NK-92 (cell line): ENCODE data around the gene DSCAM.

Experiments used
- DNase-seq: peaks from one replicate; lab custom pipeline; 2025; ENCODE audit not compliant: unreplicated experiment; lab: John Stamatoyannopoulos, UW

Gene DSCAM

DNA sequence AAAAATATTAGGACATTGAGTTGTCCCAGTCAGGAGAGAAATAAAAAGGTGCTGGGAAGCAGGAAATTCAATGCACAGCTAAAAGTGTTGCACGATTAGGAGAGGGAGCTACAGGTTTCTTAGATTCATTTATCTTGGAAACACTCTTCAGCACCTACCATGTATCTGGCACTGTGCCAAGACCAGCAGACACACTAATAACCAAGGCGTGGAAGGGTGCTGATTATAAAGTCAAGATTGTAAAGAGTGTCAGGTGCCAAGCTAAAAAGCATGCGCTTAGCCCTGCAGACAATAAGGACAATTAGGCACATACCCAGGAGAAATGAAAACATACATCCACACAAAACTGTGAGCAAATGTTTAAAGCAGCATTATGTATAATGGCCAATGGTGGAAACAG, 129.9 kb downstream of the DSCAM start:
- no peak for DNase-seq

DNA sequence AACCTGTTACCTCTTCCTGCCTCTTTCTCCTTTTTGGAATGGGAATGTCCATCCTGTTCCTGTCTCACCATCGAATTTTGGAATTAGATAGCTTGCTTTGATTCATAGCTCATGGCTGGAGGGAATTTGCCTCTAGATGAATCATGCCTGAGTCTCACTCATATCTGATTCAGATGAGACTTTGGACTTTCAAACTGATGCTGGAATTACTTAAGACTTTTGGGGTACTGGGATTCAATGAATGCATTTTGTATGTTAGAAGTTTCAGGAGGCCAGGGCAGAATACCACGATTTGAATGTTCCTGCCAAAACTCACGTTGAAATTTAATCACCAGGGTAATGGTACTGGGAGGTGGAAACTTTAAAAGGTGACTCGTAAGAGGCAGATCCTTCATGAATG, 132.4 kb downstream of the DSCAM start:
- no peak for DNase-seq

DNA sequence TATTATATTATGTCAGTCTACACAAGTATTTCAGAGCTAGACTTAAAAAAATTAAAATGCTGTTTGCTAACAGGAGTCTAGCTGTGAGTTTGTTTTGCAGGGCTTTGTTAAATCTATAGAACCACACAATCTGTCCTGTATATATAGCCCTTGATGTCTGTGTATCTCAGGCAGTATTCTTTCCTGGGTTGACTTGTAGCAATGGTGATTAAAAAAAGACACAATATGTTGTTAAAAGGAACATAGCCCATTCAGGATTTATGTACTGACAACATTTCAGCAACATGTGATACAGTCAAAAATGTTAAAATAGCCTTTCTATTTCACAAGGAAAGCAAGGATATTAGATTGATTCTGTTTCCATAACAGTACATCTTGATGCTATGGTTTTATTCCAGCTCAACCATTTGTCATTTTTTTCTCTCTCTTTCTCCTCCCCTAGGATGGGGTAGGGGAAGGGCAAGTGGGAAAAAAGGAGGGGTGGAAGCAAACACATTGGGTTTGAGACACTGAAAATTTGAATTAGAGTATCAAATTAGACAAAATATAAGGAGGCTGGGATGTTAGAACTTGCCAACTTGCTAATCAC, 139.2 kb downstream of the DSCAM start:
- no peak for DNase-seq

DNA sequence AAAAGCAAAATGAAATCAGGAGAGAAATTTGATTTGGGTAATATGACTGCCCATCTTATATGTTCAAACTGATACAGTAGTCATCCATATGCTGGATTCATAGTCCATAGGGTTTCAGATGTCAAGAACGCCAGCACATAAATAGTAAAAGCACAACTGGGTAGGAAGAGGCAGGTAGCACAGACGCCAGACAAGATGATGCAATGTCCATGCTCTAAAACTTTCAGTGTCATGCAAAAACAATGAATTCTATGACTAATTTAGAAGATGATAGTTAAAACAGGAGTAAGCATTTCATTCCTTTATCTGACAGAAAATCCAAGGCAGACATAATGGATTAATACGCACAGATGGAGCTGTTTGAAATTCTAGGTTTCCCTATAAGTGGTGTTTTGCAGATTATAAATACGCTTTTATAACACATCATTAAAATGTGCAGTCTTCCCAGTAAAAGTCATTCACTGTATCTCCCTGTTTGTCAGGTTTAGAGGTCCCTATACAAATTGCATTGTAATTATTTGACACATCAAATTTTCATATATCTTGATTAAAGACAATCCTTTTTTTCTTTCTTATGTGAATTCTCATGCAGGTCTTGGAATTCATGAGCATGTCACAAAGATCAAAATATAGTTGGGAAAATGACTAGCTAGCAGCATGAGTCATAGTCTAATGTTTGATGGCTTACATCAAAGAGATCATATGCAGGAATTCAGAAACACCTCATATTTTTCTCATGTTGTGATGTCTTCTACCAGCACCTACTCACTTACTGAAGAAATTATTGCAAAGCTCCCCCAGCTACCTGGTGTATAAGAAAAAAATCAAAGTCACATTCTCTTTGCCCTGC, 139.9 kb downstream of the DSCAM start:
- DNase-seq, result no peak

DNA sequence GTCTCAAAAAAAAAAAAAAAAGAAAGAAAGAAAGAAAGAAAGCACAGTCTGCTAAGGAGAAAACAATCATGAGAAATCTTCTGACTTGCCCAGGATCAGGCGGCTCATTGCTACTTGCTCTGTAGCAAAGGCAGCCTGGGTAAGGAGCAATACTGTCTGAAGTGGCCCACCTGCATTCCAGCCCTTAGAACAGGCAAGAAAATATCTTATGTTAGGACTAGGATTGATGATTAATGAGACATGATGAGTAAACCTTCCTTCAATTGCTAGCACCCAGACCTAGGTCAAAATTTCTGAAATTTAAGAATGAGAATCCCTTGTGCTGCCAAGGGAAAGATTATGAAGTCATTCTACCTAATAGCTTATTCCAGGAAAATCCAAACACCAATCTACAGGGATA, 140.8 kb downstream of the DSCAM start:
- no peak for DNase-seq

DNA sequence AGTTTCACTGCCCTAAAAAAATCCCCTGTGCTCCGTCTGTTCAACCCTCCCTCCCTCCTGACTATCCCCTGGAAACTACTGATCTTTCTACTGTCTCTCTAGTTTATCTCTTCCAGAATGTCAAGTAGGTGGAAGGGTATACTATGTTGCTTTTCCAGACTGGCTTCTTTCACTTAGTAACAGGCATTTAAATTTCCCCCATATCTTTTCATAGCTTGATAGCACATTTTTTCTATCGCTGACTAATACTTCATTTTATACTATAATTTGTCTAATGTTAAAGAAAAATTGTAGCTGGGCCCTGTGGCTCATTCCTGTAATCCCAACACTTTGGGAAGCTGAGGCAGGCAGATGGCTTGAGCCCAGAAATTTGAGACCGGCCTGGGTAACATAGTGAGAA, 142.8 kb downstream of the DSCAM start:
- no peak for DNase-seq

DNA sequence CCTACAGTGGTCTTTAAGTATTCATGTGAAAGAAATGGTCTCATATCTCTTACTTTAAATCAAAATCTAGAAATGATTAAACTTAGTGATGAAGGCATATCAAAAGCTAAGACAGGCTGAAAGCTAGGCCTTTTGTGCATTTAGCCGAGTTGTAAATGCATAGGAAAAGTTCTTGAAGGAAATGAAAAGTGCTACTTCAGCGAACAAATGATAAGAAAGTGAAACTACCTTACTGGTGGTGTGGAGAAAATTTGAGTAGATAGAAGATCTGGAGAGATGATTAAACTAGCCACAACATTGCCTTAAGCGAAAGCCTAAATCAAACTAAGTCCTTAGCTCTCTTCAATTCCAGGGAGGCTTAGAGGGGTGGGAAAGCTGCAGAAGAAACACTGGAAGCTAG, 147.6 kb downstream of the DSCAM start:
- no peak for DNase-seq

DNA sequence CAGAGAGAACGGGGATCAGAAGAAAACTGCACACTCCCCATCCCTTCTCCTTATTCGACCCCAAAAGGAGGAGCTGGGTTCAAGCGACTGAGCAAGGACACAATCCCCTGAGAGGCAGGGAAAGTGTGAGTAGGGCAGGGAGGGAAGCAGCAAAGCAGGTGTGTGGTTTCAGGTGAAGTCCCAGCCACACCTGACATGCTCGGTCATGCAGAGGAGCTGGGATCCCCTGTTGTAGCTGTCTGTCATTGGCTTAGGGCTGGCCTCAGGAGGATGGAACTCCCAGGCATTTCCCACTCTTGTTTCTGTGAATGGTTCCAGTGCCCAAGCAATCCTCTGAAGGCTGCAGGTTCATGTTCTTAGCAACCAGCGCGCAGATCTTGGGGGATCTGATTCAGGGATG, 150.7 kb downstream of the DSCAM start:
- DNase-seq, result no peak

DNA sequence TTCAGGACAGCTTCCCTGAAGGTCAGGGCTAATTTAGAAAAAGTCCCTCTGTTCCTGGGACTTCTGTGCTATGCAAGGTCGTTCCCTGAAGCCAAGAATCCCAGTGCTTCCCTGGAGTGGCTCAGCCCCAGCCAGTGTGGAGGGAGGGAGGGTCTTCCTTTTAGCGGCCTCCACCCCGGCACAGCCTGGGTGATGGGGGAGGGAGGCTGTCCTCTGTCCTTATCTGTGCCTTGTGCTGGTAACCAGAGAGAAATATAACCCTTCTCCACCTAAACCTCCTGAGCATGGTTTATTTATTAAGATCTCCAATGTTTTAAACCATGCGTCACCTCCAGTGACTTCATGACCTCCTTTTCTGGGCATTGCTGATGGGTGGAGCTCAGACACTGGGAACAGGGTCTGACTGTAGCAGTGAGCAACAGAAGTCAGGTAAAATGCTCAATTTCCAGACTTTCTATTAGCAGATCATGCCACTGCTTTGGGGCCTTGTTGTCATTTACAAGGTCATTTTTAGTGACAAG, 157.1 kb downstream of the DSCAM start:
- no peak for DNase-seq

DNA sequence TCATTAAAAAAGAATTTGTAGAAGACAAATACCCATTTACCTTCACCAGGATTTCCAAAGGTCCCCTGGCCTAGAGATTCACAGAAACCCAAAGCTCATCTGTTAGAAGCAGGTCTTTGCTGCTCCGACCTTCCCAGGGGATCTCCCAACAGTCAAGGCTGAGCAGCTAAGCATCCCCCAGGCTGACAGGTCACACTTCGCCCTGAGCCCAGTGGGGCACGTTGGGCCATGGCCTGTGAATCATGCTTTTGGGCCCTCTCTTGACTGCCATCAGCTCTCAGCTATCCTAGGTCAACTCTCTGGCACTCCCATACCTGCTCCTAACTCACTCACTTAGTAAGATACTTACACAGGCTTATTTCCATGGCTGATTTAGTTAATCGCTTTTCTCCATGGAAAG, 157.7 kb downstream of the DSCAM start:
- no peak for DNase-seq

DNA sequence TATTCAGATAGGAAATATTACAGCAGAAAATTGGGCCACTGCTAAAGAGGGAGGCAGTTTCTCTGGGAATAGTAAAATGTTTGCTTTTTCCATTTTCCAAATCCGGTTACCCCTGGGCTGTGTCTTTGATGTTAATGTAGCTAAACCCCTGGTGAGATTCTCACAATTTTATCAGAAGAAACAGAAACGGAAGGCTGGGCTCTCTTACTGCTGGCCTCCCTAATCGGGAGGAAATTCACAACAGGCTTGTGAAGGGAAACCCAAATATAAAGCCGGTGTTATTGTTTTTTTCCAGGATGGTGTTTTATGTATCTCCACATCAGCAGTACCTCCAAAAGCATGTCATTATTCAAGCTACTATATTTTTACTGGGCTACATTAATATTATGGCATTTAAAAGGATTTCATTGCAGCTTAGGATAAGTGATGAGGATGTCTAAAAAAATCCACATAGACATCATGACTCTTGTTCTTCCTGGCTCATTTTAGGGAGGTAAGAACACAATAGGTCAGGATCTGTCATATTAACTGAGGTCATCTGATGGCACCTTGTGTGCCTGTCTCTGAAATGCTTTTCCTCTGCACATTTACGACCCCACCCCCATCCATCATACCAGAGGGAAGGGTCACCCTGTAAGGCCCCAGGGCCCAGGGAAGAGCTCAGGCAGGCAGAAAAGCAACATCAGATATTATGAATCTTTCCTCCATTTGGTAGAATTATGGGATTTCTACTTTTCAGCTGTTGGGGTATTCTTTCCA, 158.7 kb downstream of the DSCAM start:
- DNase-seq, result no peak

DNA sequence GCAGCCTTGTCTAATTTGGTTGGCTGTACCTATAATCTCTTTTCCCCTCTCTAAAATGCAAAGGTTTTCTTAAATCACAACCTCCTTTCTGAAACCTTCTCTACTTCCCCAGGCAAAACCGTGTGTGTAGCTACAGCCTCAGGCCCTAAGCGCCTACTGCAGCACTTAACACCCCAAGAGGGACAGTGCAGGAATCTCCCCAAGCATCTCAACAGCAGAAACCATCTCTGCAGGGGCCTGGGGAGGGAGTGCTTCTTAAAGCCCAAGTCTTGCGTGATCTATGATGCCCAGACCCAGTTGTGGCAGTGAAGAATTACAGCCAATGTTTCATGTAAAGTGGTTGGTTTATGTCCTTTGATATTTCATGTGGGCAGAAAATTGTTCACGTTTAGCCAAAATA, 159.3 kb downstream of the DSCAM start:
- DNase-seq, result no peak

DNA sequence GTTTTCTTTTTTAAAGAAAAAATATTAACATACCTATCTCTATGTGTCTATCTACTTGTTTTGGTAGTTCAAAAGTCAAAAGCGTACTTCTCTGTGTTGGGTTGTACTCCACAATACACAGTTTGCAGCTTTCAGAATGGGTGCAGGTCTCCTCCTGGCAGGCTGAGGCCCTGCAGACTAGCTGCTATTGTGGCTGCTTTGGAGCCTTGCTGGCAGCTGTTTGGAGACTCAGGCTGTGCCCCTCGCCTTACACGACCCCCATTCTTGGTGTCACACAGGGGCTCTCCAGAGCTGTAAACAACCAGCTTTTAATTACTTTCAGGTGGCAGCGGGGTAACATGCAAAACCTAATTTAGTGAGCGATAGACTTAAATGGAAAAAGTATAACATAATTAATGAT, 160.4 kb downstream of the DSCAM start:
- no peak for DNase-seq

DNA sequence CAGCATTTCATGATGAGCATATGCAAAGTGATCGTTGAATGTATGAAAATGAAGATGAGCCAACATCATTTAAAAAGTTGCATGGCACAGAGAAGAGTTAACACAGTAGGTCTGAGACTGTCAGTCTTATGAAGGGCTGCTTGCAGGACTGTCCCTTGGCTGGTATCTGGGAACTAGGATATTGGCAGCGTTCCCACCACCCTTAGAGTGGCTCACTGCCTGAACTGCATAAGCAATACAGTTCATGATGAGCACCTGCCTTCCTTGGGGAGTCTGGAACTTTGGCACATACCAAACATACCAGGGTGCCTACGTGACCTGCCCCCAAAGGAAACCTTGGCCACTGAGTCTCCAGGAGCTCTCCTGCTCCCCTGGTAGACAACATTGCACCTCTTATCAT, 161.8 kb downstream of the DSCAM start:
- DNase-seq, result no peak

DNA sequence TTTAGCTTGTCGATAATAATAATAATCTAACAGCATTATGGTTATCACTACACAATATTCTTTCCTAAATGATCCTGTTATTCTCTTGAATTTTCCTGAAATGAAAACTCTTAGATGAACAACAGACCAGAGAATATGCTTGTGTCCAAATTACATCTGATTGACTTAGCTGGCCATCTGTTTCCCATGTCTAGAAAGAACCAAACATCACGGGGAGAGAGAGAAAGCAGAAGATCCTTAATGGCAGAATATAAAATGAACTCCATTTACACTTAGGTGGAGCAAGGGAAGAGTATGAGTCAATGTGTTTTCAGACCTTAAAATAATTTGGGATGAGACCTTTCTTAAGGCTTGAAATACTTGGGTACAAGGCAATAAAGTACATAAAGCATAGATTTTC, 162.2 kb downstream of the DSCAM start:
- DNase-seq, result no peak

DNA sequence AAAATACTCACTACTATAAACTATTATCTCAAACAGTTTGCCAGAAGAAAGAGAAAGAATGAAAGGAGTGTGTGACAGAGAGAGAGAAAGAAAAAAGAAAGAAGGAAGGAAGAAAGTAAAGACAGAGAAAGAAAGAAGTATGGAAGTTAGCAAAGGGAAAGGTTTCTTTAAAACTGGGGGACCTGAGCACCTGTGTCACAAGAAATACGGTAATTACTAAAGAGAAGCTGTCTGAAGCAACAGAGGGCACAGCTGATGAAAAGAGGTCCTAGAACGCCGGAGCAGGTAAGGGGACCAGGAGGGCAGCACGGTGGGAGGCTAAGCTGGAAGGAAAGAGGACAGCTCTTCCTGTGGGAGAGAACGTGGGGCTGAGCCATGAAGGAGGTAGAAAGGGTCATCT, 163.6 kb downstream of the DSCAM start:
- DNase-seq, result no peak

DNA sequence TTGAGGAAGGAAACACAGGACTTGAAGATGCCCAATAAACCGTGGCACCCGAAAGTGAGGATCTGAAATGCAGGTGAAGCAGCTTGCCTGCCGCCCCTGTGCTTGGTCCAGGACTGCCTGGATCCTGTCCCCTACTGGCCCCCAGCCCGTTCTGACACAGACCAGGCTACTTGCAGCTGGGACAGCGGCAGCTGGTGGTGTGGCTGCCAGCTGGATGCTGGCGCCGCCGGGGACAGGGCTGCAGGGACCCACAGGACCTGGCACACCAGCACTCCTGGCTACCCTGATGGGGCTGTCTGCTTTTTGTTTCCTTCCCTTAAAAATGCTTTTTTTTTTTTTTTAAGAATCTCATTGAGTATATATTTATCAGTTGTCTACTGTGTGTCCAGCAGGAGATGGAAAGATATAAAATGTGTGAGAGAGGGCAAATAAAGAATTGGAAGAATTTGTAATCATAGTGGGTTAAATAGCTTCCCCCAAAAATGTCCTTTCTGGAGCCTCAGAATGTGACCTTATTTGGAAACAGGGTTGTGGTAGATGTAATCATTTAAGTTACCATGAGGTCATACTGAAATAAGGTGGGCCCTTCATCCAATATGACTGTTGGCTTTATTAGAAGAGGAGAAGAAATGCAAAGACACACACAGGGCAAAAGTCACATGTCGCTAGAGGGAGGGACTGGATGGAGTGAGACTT, 165.6 kb downstream of the DSCAM start:
- DNase-seq, result no peak

DNA sequence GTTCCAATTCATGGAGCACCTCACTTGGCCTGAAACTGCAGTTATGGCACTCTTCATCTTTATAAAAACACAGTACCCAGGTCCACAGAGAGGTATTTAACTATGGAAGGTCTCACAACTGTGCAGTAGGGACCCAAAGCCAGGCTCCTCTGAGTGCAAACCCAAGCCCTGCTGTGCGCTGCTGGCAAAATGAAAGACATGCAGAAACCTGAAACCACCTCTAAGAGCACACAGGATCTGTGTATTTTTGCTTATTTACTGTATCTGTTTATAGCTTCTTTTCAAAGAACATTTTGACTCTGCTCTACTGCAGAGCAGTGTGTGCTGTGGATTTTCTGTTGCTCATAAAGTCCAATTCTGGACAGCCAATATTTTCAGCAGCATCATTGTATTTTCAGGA, 166.6 kb downstream of the DSCAM start:
- DNase-seq, result no peak

DNA sequence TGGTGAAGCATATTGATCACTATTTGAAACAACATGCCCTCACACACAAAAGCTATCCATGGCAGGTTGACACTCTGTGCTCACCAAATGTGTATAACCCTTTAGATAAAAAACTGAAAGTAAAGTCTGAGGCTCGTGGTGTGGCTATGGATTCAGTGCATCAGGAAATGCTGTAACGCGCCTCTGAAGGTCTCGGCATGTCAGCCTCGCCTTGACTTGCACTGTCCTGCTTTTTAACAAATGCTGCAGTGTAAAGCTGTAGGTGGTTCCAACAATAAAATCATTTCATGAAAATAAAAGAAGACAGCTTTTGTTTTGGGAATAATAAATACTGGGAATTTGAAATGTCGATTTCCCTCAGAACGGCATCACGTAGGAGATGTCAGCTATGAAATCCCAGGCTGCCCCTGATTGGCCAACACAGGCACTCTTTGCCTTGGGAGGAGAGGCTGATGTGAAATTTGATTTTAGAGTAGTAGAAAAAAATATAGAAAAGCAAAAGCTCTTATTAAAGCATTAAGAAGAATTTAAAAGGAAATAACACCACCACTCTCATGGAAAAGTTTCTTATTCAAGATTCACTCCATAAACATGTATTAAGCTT, 168.2 kb downstream of the DSCAM start:
- no peak for DNase-seq

DNA sequence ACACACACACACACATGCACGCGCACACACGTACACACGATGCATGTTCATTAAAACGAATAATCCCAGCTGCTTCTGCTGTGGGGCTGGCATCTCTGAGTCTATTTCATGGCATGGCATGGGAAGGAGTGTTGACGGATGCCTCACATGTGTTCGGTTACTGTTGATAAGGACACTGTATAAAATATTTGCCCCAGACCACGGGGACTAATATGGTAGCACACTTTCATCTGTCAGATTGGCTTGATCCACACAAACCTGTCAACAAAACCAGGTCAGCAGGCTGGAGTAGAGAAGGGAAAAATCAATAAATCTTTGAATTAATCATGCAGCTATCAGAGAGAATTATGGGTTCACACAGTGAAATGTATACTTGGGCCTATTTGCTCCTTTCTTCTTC, 171.9 kb downstream of the DSCAM start:
- DNase-seq, result no peak

DNA sequence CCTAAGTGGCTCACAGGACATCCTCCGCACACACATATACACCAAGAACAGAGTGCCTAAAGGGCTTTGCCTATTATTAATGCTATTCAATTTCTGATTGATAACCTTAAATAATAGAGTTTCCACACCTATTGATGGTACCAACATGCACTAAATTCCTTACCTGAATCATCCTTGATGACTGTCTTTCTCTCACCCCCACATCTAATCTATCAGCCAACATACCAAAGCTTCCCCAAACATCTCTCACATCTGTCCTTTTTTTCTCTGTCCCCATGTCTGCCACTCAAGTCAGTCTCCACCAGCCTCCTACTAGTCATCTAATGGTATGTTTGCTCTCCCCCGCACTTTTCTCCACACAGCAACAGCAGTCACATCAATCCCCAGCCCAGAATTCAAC, 174.4 kb downstream of the DSCAM start:
- no peak for DNase-seq
